Measurements from ENCODE around the gene SRPK1.

SRPK1 gene

DNA sequence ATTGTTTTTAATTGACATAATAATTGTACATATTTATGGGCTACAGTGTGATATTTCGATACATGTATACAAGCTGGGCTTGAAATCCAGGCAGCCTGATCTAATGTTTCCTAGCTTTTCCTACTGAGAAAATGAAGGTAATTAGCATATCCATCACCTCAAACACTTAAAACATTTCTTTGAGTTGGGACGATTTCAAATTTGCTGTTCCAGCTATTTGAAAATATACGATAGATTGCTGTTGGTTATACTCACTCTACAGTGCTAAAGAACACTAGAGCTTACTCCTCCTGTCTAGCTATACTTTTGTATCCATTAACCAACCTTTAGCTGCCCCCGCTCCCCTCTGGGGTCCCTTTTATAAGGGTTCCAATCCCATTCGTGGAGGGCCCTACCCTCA is 111.1 kb downstream of the SRPK1 start:
- no peak for FAIRE-seq

DNA sequence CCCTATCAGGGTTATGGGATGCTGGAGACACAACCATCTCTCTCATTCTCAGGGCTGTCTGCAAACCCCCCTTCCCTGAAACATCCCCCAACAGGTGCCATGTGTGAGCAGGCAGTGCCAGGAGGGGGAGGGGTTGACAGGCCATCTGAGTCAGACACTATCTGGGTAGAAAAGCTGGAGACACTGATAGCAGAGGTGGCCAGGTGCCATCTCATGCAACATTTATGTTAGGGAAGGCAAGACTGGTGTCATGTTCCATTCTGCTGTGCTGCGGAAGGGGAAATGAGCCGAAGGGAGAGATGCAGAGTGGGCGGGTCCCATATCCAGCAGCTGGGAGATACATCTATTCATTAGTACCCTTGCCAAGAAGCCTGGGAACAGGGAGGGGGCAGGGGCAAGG is 112.2 kb downstream of the SRPK1 start:
- no peak for FAIRE-seq

DNA sequence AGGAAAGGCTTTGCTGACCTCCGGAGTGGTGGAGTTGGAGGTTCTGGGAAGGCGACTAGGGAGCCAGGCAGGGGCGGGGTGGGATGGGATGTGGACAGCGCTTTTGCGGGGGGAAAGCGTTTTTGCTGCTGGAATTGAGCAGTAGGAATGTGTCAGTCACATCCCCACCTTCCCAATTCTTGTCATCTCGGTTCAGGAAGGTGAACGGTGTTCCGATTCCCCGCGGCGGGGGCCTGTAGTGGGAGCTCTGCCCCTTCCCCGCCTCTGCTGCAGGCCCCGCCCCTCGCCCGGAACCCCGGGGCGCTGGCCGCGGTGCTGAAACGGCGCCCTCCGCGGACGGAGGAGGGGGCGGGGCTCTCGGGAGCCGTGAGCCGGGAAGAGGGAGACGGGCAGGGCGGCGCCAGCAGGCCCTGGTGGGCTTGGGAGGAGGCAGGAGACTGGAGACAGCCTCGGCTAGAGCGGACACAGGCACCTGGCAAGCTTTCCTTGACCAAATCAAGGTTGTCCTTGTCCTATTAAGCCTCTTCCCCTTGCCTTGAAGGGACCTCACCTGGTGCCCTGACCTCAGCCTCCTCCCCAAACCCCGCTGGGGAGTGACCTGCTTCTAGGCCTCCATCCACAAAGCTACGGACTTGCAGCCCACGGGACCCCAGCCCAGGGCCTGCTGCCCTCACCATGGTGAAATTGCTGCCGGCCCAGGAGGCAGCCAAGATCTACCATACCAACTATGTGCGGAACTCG is 115.7 kb downstream of the SRPK1 start, which contains the start of gene LHFPL5:
LHFPL5 (plus strand) TSS at position 357 of the 741 bp plus-strand sequence; CDS start at position 676, 319 bp downstream.
- FAIRE-seq, result no peak

DNA sequence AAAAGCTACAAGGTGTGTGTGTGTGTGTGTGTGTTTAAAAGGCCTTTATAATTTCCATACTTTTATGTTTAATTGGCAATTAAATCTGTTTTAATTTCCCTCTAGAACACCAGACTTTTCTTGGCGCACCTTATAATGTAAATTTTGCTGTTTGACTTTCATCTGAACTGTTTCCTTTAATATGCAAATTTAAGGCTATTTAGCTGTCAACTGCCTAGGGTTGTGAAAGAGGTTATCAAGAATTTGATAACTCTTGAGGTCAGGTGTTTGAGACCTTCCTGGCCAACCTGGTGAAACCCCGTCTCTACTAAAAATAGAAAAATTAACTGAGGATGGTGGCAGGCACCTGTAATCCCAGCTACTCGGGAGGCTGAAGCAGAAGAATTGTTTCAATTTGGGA is 119.8 kb downstream of the SRPK1 start:
- no peak for FAIRE-seq

DNA sequence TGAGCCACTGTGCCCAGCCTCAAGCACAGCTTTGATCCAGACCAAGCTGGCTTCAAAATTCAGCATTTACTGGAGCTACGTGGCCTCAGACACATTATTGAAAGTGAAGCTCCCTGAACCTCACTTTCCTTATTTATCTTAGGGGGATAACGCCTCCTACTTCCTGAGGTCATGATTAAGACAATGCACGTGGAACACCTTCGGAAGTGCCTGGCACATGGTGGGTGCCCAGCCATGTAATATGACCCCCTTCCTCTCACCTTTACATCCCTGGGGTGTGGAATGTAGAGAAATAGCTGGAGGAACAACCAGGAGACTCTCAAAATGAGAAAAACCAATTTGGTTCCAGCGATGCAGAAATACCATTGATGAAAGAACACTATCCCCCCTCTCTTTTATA is 122.2 kb downstream of the SRPK1 start:
- FAIRE-seq, result no peak

DNA sequence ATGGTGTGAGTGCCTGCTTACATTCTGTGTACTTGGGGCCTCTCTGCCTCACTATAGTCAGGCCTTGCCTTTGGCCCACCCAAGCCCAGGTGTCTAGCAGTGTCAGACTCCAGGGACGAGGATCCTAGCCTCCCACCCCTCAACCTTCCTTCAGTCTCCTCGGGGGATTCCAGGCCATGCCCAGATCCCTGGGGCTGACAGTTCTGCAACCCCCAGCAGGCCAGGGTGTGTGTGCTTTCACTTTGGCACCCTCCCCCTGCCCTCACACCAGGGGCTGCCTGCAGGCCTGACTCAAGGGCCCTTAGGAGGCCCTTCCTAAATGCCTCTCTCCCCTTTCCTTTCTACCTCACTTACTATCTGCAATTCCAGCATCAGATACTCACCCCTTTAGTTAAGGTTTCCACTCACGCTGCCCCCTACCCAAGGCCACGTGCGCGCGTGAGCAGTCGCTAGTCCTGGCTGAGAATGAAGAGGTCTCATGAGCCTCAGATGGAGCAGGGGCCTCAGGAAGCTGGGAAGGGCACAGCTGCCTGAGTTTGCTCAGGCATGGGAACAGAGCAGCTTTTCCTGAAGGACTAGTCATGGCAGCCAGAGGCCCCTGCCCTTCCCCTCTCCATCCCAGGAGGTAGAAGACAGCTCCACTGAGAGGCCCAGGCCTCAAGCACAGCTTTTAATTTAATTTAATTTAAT is 122.9 kb downstream of the SRPK1 start:
- no peak for FAIRE-seq

DNA sequence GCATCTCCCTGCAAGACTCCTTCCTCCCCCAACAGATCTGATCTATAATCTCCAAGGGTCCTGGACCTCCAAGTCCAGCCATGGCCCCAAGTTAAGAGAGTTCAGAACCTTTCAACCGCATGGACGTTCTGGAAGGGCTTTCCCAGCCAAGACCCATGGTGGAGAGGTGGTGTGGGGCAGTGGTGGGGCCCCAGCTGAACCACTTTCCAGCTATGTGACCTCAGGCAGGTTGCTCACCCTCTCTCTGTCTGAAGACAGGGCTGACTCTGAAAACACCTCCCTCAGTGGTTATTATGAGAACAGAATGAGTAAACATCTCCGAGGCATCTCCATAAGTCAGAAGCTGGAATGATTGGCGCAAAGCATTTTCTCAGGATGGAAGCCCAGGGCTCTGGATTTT is 124.7 kb downstream of the SRPK1 start:
- no peak for FAIRE-seq

DNA sequence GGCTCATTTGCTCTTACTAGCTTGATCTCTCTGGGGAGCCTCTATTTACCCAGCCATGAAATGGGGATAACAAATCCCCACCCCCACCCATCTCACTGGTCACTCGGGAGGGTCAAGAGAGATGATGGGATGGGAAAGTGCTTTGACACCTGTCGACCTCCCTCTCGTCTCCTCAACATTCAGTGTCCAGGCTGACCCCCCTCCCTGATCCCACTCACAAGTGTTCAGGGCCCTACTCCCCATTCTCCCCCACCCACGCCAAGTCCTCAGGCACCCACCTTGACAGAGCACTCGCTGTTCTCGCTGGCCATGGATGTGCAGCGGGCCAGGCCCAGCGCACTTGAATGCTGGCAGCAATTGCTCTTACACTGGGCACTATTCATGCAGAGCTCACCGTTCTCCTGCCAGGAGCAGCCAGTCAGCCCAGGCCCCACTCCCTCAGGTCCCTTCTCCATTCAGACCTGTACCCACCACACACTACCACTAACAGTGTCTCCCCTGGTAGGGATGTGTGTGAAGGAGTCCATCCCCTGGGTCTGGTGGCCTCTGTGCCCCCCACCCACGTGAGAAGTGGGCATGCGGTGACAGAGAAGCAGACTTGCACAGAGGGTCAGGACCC is 125.3 kb downstream of the SRPK1 start:
- FAIRE-seq, result no peak

DNA sequence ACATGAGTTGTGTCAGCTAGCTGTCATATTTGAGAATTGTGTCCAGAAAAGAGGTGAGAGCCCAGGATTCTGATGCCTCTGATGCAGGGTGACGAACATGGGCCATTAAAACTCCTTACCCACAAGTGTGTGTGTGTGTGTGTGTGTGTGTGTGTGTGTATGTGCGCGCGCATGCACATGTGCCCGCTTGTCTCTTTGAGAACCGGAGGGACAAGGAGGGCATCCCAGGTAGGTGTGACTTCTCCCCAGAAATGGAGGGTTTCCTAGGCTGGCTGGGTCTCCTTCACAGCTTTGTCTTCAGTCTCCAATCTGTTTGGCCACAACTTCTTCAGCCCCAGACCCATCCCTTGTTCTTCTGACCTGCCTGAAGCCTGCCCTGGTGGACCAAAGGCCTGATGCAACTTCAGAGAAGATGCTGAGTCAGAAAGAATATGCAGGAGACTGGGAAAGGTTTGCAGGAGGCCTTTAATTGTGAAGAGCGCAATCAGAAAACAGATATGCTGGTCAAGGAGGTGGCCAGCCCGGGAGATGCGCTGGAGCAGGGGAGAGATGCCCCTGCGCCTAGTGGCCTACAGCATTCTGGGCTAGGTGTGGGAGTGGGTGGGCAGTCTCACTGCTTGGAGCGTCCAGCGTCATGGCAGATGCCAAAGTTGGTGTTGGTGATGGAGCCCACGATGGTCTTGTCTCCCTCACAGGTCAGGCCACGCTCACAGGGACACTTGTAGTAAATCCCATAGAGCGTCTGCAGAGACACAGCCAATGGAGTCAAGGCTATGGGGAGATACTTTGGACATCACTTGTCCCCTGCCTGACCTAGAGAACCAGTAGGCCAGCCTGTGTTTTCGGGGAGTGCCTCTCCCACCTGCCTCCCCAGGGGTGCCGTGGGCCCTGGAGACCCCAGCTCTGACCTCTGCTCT is 126.1 kb downstream of the SRPK1 start:
- FAIRE-seq, result no peak

DNA sequence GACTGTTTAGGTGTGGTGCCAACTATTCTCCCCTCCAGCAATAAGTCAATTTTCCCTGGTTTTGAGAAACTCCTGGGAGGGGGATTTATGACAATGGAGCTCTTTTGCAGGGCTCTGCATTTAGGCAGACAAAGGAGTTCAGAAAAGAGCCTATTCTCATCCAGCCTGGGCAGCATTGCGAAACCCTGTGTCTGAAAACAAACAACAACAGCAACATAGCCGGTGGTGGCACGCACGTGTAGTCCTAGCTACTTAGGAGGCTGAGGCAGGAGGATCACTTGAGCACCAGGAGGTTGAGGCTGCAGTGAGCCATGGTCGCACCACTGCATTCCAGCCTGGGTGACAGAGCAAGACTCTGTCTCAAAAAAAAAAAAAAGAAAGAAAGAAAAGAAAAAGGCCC is 130.2 kb downstream of the SRPK1 start:
- no peak for FAIRE-seq

DNA sequence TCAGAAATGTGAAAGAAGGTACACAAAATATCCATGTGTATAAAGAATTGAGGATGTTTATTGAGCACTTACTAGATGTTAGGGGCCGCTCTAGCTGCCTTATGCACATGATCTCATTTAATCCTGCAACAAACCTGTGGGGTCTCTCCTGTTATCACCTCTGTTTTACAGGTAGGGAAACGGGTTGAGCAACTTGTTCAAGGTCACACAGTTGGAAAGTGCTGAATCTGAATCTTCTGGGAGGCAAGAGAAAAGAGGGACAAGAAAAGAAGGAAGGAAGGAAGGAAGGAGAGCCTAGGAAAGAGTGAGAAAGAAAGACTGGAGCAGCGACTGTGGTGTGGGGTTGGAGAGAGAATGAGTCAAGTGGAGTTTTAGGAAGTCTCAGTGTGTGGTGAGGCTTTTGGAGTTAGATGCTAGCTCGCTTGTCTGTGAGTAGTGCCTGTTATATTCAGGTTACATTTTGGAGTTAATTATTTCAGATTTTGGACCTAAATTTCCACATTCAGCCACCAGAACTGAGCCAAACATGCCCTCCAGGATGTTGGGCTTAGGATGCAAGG is 132.4 kb downstream of the SRPK1 start:
- FAIRE-seq, result no peak

DNA sequence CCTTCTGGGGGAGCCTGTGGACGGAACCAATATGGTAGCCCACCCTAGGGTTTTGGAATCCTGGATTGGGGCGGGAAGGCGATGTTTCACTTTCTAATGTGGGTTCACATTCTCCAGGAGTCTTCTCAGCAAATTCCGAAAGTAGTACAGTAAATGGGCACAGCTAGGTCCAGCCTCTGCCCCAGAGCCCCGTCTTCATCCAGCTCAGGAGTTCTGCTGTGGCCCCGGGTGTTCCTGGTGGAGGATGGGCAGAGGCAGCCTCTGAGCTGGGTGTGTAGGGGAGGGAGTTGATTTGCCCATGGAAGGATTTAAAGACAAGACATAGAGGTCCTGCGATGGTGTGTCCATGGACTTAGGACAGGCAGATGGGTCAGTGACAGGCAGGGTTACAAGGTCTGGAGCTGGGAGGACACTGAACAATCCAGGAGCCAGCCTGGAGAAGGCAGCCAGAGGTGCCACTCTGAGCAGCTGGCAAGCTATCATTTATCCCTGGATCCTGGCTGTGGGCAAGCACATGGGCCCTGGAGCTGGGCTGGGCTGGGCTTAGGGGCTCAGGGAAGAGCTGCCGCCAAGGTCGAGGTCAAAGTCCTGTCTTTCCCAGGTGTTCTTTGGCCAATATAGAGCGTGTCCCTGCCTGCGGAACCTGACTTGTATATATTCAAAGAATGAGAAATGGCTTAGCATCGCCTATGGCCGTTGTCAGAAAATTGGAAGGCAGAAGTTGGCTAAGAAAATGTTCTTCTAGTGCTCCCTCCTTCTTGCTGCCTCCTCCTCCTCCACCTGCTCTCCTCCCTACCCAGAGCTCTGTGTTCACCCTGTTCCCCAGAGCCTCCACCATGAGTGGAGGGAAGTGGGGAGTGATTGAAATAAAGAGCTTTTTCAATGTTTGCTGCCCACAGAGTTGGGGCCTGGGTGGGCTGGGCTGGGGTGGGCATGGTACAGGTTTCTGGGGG is 133.4 kb downstream of the SRPK1 start:
- FAIRE-seq, result no peak

DNA sequence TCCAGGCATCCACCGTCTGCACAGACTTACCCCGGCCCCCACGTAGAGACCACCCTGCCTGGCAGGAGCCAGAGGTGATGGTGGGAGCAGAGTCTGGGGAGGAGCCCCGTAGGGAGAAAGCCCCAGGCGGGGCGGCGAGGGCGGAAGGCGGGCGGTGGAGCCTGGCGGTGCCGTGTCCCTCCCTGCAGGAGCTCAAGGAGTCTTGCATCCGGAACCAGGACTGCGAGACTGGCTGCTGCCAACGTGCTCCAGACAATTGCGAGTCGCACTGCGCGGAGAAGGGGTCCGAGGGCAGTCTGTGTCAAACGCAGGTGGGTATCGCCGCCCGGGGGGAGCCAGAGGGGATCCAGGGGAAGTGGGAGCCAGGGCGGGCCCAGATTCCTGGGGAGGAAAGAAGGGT is 134.1 kb downstream of the SRPK1 start:
- no peak for FAIRE-seq

DNA sequence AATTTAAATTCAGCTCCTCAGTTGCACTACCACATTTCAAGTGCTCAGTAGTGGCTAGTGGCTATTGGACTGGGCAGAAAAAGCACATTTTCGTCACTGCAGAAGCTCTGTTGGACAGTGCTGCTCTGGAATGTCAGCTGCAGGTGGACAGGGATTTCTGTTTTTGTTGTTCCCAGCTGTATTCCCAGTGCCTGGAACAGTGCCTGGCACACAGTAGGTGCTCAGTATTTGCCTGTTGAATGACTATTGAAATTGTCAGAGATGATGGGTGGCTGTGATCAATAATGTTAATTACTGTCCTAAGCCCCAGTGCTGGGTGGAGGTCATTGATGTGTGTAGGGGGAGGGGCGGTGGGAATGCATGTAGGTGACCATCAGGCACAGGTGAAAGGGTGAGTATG is 134.6 kb downstream of the SRPK1 start:
- no peak for FAIRE-seq

DNA sequence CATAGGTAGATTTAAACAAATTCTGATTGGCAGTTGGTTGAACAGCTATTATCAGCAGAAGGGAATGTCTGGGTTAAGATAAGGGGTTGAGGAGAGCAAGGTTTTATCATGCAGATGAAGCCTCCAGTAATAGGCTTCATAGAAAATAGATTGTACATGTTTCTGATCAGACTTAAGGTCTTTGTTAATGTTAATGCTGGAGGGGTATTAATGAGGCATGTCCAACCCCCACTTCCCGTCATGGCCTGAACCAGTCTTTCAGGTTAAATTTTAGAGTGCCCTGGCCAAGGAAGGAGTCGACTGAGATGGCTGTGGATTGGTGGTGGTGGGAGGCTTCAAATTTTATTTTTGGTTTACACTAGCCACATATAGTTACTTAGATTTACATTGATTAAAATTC is 136.7 kb downstream of the SRPK1 start:
- FAIRE-seq, result no peak

All from A204.1 (cell line).